ENCODE measurements around the gene CLDN15. TPM values are rescaled to one million over a fixed set of nuclear protein-coding genes. Genes with fewer than 3 reads are reported as not detected.

Gene CLDN15
- total RNA-seq, 1 experiment from 2014 or later: 9.1 TPM

GRCh38 chr7:101240226-101241014, 2.8 kb upstream of the CLDN15 start:
- H3K4me1 ChIP-seq: peaks cover 20% of the 10 kb centered on the region
- H3K27ac Mint-ChIP-seq (ENCODE audit: unreplicated experiment): no peak overlapping the region

GRCh38 chr7:101239951-101240220, 2.3 kb upstream of the CLDN15 start:
- H3K36me3 ChIP-seq (ENCODE audit: control insufficient read depth, insufficient read depth, low read length): no peaks in the 10 kb centered on the region; the same call in 1 of the 2 replicates
- POLR2A ChIA-PET: no interaction called here
- H3K36me3 Mint-ChIP-seq (ENCODE audit: insufficient read depth, unreplicated experiment): peaks cover 30% of the 10 kb centered on the region
- no peak for DNase-seq
- H3K27me3 ChIP-seq (replicated peaks; ENCODE audit: control insufficient read depth, insufficient read depth, low read length): no peaks in the 10 kb centered on the region
- no TSS peak for BruUV-seq (replicated peaks)
- no peak overlapping the region for H3K4me3 Mint-ChIP-seq (ENCODE audit: unreplicated experiment)
- no peak for TF ChIP-seq CTCF (IDR thresholded peaks at IDR 0.05; ENCODE audit: insufficient read depth in 1 of 2, low read depth in 1 of 2, low read length in 1 of 2, severe bottlenecking in 1 of 2, unreplicated experiment in 1 of 2)
- H3K4me1 Mint-ChIP-seq (ENCODE audit: low read depth, unreplicated experiment): peaks cover 4% of the 10 kb centered on the region
- intact Hi-C loops (cut with micrococcal nuclease; ENCODE audit: unreplicated experiment): no loop called here
- CTCF ChIA-PET: no interaction called here
- peaks cover 17% of the 10 kb centered on the region for H3K4me1 ChIP-seq
- H3K9me3 ChIP-seq: no peaks in the 10 kb centered on the region
- no peak overlapping the region for H3K27ac Mint-ChIP-seq (ENCODE audit: unreplicated experiment)
- no peaks in the 10 kb centered on the region for H3K9me3 Mint-ChIP-seq (ENCODE audit: unreplicated experiment)
- H3K4me3 ChIP-seq (ENCODE audit: low read depth, low read length): no peak overlapping the region
- no peaks in the 10 kb centered on the region for H3K27me3 Mint-ChIP-seq (ENCODE audit: insufficient read depth, unreplicated experiment)

More at GRCh38 chr7:101240226-101241014, 2.8 kb upstream of the CLDN15 start:
- no peak for TF ChIP-seq CTCF (IDR thresholded peaks at IDR 0.05; ENCODE audit: insufficient read depth in 1 of 2, low read depth in 1 of 2, low read length in 1 of 2, severe bottlenecking in 1 of 2, unreplicated experiment in 1 of 2)
- H3K4me1 Mint-ChIP-seq (ENCODE audit: low read depth, unreplicated experiment): peaks cover 4% of the 10 kb centered on the region
- no peak for DNase-seq
- no peak overlapping the region for H3K4me3 Mint-ChIP-seq (ENCODE audit: unreplicated experiment)
- Histone ChIP-seq H3K4me3 (ENCODE audit: low read depth, low read length) (no peak overlapping the region), H3K9me3 (no peaks in the 10 kb centered on the region), H3K36me3 (ENCODE audit: control insufficient read depth, insufficient read depth, low read length) (no peaks in the 10 kb centered on the region; the same call in 1 of the 2 replicates), H3K27me3 (replicated peaks; ENCODE audit: control insufficient read depth, insufficient read depth, low read length) (no peaks in the 10 kb centered on the region)
- intact Hi-C loops (cut with micrococcal nuclease; ENCODE audit: unreplicated experiment): no loop called here
- H3K36me3 Mint-ChIP-seq (ENCODE audit: insufficient read depth, unreplicated experiment): peaks cover 33% of the 10 kb centered on the region
- H3K27me3 Mint-ChIP-seq (ENCODE audit: insufficient read depth, unreplicated experiment): no peaks in the 10 kb centered on the region
- ChIA-PET CTCF (no interaction called here), POLR2A (no interaction called here)
- no peaks in the 10 kb centered on the region for H3K9me3 Mint-ChIP-seq (ENCODE audit: unreplicated experiment)
- BruUV-seq (replicated peaks): no TSS peak

- H3K4me3 ChIP-seq (ENCODE audit: low read depth, low read length): no peak overlapping the region
- no peaks in the 10 kb centered on the region for H3K27me3 Mint-ChIP-seq (ENCODE audit: insufficient read depth, unreplicated experiment)
- no peaks in the 10 kb centered on the region for H3K9me3 Mint-ChIP-seq (ENCODE audit: unreplicated experiment)
- peaks cover 4% of the 10 kb centered on the region for H3K4me1 Mint-ChIP-seq (ENCODE audit: low read depth, unreplicated experiment)
- intact Hi-C loops (cut with micrococcal nuclease; ENCODE audit: unreplicated experiment): no loop called here
- peaks cover 17% of the 10 kb centered on the region for H3K4me1 ChIP-seq
- H3K36me3 Mint-ChIP-seq (ENCODE audit: insufficient read depth, unreplicated experiment): peaks cover 30% of the 10 kb centered on the region
- H3K27ac Mint-ChIP-seq (ENCODE audit: unreplicated experiment): no peak overlapping the region
- no peaks in the 10 kb centered on the region; the same call in 1 of the 2 replicates for H3K36me3 ChIP-seq (ENCODE audit: control insufficient read depth, insufficient read depth, low read length)
- no peaks in the 10 kb centered on the region for H3K9me3 ChIP-seq
- POLR2A ChIA-PET: no interaction called here
- BruUV-seq (replicated peaks): no TSS peak
- H3K27me3 ChIP-seq (replicated peaks; ENCODE audit: control insufficient read depth, insufficient read depth, low read length): no peaks in the 10 kb centered on the region
- H3K4me3 Mint-ChIP-seq (ENCODE audit: unreplicated experiment): no peak overlapping the region
- TF ChIP-seq CTCF (IDR thresholded peaks at IDR 0.05; ENCODE audit: insufficient read depth in 1 of 2, low read depth in 1 of 2, low read length in 1 of 2, severe bottlenecking in 1 of 2, unreplicated experiment in 1 of 2): no peak
- CTCF ChIA-PET: no interaction called here
- no peak for DNase-seq
These were observed 1.8 kb upstream of the CLDN15 start for GRCh38 chr7:101239191-101239950.

All from Caco-2 (cell line).